ENCODE data around the gene MYL5. TPM values are rescaled to one million over a fixed set of nuclear protein-coding genes. Genes with fewer than 3 reads are reported as not detected.
A peak's percentile ranks its signal among the peaks of the same experiment; 100 is the strongest.

Gene MYL5
- total and polyA plus RNA-seq, 2 of the 13 experiments (the other 11 are each of a cell fraction or from before 2014, with no cell fraction given), result 6.5 to 16.0 TPM

DNA sequence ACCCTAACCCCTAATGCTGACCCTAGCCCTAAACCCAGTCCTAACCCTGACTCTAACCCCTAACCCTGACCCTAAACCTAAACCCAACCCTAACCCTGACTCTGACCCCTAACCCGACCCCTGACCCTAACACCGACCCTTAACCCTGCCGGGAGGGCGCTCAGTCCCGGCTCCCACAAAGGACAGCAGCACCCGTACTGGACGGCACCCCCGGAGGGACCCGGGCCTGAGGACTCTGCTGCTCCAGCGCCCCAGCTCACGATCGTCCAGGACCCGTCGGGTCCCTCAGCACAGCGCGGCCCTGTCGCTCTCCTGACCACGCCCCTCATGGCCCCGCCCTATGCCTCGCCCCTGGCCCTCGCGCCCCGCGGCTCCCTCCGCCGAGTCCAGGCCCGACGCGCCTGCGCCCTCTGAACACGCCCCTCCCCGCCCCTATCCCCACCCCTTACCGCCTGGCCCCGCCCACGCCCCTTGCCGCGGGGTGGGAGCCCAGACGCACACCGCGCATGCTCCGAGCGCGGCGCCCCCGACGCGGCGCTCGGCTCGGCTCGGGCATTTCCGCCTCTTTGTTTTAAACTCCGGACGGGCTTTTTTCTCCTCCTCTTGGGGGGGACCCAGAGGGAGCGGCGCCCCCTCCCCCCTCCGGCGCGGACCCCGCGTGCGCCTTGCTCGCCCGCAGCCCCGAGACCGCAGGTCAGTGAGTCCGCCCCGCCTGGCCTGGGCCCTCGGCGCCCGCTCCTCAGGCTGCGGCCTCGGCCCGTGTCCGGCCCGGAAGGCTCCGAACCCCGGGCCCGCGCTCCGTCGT is 31.1 kb downstream of the MYL5 start, which contains the start of gene PCGF3 (continued):
- no peak for TF ChIP-seq SNAPC2 (CRISPR knock-in tag; IDR thresholded peaks at IDR 0.05)
- no peak; the same call in 1 of the 2 replicates for TF ChIP-seq ZNF546 (CRISPR knock-in tag; conservative IDR thresholded peaks at IDR 0.05)
- TF ChIP-seq WIZ (CRISPR knock-in tag; IDR thresholded peaks at IDR 0.05), result no peak
- TF ChIP-seq ZNF446 (CRISPR knock-in tag; IDR thresholded peaks at IDR 0.05), result no peak
- no peak for TF ChIP-seq KMT2A (CRISPR knock-in tag; IDR thresholded peaks at IDR 0.05)
- TF ChIP-seq ZNF558 (CRISPR knock-in tag; IDR thresholded peaks at IDR 0.05; ENCODE audit: borderline replicate concordance), result peak; percentile 47; the same call in 1 of the 2 replicates
- no peak for TF ChIP-seq NFYC (CRISPR knock-in tag; IDR thresholded peaks at IDR 0.05)
- TF ChIP-seq TAF1 (CRISPR knock-in tag; IDR thresholded peaks at IDR 0.05), result no peak
- no peak; the same call in 1 of the 2 replicates for TF ChIP-seq ZNF563 (CRISPR knock-in tag; IDR thresholded peaks at IDR 0.05)
- TF ChIP-seq SALL2 (CRISPR knock-in tag; IDR thresholded peaks at IDR 0.05), result no peak
- peak; percentile 68 for TF ChIP-seq ZNF687 (CRISPR knock-in tag; IDR thresholded peaks at IDR 0.05)
- no peak for TF ChIP-seq PRDM15 (CRISPR knock-in tag; IDR thresholded peaks at IDR 0.05)
- TF ChIP-seq ZBTB33 (CRISPR knock-in tag; IDR thresholded peaks at IDR 0.05), result no peak
- TF ChIP-seq ZFAT (CRISPR knock-in tag; conservative IDR thresholded peaks at IDR 0.05), result no peak
- 0 out of 2 replicates have a peak, but pooled peaks have one; percentile 34 for TF ChIP-seq MXD4 (CRISPR knock-in tag; IDR thresholded peaks at IDR 0.05)
- peak; percentile 46; the same call in 1 of the 2 replicates for TF ChIP-seq SALL1 (CRISPR knock-in tag; IDR thresholded peaks at IDR 0.05)
- TF ChIP-seq, protein P1, sequence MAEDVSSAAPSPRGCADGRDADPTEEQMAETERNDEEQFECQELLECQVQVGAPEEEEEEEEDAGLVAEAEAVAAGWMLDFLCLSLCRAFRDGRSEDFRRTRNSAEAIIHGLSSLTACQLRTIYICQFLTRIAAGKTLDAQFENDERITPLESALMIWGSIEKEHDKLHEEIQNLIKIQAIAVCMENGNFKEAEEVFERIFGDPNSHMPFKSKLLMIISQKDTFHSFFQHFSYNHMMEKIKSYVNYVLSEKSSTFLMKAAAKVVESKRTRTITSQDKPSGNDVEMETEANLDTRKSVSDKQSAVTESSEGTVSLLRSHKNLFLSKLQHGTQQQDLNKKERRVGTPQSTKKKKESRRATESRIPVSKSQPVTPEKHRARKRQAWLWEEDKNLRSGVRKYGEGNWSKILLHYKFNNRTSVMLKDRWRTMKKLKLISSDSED (CRISPR knock-in tag; IDR thresholded peaks at IDR 0.05), result no peak
- TF ChIP-seq NCOR1 (IDR thresholded peaks at IDR 0.05; ENCODE audit: borderline replicate concordance, low read length), result no peak
